Stimulated activated CD8-positive, alpha-beta memory T cell treated with anti-CD3 and anti-CD28 coated beads, Interleukin-15, amount 100 ng/mL, for 48 hours (primary cell): ENCODE results near the gene TNIK.
"Not testable (repeated sequence)": the region's sequence is repeated elsewhere in the genome, so short reads cannot be mapped to it uniquely, and the experiment has no call there.

Experiments used
- DNase-seq, 2 donors: peaks; one replicate each; pipeline ENCODE4 v3.0.0-alpha.2; 2020; ENCODE audit warnings: low read depth in 2 of 2

Gene TNIK

DNA sequence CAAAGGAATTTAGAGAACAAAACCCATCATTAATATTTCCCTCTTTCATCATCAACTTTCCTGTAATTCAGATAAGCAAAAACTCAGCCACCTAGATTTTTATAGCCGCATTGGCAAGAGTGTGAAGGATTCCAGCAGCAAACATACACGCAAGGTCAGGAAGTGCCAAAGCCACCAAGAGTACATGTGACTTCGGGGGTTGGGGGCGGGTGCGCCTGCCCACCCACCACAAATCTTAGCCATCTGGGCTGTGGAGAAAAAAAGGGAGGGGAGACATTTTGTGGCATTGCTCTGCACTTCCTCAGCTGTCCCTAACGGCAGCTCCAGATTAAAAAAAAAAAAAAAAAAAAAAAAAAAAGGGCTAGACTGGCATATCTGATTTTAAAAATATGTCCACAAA, 148.4 kb downstream of the TNIK start:
- no peak for DNase-seq

DNA sequence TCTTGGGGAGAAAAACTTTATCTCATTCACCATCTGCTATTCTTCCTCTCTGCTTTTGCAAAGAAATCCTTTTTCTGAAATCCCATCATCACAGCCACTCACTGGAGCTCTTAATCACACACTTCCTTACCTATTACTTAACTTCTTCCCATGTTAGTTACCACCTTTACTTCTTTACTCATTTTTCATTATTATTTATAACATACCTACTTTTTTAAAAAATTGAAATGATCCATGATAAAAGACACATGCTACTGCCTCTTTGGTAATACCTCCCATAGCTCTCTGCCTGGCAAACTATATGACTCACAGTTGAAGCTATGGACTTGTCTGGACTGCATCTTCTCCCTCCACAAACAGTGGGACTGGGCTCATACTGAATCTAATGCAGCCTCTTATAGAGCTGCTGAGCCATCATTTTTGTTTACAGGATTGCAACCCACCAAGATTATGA, 150.3 kb downstream of the TNIK start:
- DNase-seq, result no peak

DNA sequence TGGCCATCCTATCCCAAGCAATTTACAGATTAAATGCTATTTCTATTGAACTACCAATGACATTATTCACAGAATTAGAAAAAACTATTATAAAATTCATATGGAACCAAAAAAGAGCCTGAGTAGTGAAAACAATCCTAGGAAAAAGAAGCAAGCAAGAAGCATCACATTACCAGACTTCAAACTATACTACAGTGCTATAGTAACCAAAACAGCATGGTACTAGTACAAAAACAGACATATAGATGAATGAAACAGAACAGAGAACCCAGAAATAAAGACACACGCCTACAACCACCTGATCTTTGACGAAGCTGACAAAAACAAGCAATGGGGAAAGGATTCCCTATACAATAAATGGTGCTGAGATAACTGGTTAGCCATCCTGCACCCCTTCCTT, 152.2 kb downstream of the TNIK start:
- DNase-seq, result no peak

DNA sequence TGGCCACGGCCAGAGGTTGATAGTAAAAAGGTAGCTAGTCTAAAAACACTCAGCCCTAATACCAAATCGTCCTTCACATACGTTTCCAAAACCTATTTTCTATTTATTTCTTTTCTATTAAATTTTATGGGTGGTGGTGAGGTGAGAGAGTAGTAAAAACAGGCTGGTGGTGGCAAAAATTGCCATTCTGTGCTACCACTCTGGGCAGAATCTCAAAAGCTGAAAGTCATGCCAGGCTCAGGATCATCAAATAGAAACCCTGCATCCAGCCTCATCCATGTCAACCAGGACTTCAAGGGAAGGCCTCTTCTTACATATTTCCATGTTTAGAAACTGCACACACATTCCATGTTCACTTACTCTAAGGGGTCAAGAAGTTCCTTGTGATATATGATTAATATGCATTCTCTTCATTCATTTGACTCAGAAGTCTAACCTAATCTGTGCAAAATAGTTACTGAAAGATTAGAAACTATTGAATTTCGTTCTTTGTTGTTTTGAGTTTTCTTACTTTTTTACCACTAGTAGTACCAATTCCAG, 153.1 kb downstream of the TNIK start:
- no peak for DNase-seq

DNA sequence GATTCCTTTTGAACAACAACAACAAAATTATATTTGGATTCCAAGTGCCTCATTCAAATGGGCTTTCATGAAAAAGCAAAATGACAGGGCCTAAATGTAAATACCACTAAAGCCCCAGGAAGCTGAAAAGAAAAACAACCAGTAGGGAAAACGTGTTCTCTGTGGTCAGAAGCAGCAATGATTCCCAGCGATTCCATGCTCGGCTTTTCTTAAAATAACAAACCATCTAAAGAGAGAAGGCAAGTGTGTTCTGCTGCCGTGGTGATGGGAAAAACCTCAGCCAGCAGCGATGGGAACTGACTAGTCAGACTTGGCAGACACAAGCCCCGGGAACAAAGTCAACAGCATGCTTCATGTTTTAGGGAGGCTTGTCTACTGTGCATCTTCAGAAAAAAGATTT, 153.6 kb downstream of the TNIK start:
- DNase-seq, result no peak

DNA sequence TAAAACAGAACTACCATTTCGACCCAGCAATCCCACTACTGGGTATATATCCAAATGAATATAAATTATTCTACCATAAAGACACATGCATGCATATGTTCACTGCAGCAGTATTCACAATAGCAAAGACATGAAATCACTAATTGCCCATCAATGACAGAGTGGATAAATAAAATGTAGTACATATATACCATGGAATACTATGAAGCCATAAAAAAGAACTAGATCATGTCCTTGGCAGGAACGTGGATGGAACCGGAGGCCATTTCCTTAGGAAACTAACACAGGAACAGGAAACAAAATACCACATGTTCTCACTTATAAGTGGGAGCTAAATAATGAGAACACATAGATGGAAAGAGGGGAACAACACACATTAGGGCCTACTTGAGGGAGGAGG, 154.4 kb downstream of the TNIK start:
- not testable (repeated sequence) for DNase-seq

DNA sequence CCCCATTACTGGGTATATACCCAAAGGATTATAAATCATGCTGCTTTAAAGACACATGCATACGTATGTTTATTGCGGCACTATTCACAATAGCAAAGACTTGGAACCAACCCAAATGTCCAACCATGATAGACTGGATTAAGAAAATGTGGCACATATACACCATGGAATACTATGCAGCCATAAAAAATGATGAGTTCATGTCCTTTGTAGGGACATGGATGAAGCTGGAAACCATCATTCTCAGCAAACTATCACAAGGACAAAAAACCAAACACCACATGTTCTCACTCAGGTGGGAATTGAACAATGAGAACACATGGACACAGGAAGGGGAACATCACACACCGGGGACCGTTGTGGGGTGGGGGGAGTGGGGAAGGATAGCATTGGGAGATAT, 155.7 kb downstream of the TNIK start:
- DNase-seq, result not testable (repeated sequence)

DNA sequence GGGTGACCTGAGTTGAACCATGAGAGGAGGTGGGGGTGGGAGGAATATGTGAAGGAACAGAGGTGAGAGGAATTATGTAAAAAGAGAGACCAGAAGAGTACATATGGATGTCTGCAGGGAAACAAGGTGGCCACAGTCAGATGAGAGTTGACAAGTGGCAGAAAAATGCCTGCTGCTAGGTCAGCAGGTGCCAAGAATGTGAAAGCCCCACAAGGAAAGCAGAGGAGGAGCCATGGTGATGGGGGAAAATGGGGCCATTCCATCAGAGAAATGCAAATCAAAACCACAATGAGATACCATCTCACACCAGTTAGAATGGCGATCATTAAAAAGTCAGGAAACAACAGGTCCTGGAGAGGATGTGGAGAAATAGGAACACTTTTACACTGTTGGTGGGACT, 156.2 kb downstream of the TNIK start:
- DNase-seq, result not testable (repeated sequence)

DNA sequence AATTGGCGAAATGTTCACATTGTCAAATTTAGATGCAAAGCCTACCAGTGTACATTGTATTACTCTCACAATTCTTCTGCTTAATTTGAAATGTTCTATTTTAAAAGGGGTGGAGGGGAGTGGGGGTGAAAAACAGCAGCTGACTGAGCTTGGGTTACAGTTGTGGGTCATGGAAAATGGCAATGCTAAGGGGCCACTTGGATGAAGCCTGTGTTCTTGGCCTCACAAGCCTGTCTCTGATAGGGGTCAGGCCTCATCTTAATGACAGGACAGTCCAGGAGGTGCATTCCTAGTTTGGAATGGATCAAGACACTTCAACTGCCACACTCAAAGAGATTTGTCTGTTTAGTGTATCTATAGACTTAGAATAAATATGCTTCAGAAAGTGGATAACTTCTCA, 158.2 kb downstream of the TNIK start:
- no peak for DNase-seq

DNA sequence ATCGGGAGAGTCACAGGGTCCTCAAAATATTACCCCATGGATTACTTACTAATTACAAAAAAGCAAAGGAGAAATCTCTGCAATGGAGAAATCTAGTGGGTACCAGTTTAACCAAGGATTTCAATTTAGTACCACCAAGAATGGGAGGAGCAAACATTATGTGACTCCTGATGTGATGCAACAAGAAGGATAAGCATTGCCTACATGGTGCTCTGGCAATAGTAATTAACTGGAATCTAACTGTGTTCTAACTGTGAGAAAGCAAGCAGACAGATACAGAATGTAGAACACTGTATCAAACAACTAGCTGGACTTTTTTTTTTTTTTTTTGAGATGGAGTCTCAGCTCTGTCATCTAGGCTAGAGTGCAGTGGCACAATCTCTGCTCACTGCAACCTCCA, 159.2 kb downstream of the TNIK start:
- no peak for DNase-seq

DNA sequence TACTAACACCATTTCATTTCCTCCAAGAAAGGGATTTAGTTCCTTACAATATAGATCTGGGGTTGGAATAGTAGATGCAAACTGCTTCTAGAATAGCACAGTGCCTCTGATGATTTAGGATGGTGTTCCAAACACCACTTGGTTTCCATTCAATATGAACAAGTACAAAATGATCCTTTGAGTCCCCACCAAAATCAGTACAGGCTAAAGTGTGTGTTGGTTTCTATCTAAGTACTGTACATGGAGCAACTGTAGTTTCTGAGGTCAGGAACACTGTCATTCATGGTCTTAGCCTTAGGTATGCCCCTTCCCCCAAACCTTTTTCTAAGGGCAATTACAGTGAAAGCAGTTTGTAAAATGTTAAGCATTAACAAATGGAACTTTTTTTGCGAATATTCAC, 162.3 kb downstream of the TNIK start:
- no peak for DNase-seq

DNA sequence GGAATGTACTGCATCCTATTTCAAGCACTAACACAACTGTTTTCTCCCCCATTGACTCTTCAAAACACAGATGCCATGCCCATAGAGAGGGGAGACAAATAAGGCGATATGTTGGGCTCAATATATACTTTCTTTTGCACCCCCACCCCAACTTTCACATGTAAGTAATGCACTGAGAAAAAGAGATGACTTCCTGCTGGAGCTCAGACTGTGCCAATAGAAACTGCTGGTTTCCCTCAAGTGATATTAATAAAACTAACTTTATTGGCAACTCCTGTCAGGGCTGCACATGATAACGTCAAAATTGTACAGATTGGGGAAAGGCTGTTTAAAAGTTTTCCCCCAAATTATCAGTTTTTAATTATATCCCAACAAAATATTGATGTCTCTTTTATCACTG, 163.0 kb downstream of the TNIK start:
- DNase-seq, result no peak

DNA sequence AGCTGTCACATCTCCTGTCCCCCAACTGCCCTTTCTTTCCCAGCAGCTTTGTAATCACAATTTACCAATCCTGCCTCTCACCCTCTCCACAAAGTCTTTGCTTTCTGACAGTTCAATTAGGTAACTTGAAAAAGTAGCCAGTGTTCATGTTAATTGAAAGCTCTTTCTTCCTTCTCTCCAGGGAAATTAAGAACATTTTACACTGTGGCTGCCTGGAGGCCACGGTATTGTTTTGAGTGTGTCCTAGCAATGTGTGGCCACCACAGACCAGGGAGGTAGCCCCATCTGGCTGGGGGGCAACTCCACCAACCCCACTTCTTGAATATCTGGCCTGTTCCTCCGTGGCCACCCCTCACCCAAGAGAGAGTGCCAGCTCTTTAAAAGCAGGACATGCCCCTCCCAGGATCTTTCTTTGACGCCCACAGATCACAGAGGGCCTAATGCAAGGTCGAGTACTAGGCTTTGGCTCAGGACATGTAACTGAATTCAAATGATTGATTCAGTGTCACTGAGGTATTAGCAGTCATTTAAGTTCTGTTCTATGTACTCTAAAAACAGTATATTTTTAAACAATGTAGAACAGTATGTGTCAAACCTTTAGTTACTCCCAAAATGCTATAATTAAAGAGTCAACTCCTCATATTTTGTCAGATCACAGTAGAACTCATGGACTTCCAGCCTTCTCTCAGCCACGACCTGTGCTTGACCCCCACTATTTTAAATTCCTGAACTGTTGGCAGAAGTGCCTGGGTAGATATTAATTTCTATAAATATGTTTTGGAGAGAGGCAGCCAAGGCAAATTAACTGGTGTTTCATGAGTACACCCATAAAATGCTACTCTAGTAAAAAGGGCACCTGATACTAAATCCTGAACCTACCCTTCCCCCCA, 164.5 kb downstream of the TNIK start:
- no peak for DNase-seq

DNA sequence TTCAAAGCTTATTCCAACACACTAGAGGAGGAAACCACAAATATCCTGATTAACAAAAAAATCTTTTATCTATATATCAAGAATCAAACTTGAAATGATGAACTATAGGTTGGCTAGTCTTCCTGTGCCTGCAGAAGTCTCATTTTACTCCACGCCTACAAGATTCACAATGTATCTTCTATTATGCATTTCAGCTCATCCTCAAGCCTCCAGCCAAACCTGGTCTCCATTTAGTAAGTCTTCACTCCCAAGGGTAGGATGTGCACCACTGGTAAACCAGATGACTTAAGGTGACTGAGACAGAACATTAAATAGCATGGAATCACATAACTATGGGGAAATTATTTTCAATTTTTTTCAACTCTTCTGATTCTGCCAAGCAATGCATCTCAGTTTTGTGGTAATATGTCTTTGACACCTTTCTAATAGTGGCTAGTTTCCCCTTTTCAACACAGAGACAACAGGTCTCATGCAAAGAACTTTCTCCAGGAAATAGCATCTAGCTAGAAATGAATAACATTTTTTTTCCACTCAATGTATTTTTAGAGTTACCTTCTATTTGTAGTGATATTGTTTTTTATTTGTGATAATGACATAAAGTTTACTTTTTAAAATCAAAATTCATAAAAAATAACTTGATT, 166.9 kb downstream of the TNIK start:
- no peak for DNase-seq

DNA sequence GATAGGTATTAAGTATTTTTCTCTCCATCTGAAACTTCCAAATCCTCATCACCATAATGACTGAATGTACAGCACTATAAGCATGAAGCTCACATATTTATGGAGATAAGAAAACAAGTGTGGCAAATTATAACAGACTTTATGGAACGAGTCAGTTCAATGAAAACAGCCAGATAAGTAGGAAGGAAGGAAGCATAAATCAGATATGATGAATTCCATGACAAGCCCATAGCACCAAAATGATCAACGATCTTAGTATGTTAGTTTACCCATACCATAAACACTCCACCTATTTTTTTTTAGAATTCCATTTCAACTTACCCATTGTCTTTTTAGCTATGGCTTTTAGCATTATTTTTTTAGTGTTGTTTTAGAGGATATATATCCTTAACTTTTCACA, 169.5 kb downstream of the TNIK start:
- no peak for DNase-seq

DNA sequence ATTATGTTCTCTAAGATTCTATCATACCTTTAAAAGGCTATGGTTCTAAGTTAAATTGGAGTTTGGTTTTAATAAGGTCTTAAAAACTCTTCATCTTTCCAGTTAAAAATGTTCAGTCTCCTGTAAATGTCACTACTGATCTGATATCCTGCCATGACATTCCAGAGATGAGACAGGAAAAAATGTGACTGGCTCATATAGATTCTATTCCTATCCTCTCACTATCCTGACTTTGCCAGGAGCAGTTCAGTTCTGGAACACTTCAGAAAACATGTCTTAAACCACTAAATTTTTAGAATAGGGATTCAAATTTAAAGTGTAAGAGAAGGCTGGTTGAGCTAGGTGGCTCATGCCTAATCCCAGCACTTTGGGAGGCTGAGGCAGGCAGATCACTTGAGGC, 170.9 kb downstream of the TNIK start:
- DNase-seq, result no peak

DNA sequence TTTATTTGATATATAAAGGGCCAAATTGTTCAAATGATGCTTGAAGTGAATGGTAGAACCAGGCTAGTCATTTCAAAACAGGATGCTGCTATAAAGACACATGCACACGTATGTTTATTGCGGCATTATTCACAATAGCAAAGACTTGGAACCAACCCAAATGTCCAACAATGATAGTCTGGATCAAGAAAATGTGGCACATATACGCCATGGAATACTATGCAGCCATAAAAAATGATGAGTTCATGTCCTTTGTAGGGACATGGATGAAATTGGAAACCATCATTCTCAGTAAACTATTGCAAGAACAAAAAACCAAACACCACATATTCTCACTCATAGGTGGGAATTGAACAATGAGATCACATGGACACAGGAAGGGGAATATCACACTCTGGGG, 172.4 kb downstream of the TNIK start:
- not testable (repeated sequence) for DNase-seq

DNA sequence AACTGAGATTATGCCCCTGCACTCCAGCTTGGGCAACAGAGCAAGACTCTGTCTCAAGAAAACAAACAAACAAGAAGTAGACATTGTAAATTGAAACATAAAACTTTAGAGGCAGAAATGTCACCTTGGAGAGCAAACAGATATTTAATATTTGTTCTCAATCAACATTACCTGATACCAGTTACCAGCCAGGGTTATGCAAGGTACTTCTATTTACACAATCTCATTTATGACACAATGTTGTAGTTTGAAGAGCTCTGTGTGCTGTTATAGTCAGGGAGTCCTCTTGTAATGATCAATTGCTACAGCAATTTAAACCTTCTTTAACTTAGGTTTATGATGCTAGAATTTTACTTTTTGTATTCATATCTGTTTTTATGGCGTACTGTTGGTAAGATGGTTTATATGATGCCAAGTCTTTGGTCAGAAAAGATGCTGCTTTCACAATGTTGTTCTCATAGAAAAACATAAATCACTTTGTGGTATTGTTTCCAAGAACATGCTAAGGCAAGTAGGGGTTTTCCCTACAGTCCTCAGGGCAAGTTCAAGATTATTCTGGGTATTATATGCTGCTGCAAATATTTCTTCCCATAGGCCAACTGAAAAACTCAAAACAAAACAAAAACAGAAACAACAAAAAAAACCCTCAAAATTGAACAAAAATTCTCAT, 173.5 kb downstream of the TNIK start:
- DNase-seq, result no peak

DNA sequence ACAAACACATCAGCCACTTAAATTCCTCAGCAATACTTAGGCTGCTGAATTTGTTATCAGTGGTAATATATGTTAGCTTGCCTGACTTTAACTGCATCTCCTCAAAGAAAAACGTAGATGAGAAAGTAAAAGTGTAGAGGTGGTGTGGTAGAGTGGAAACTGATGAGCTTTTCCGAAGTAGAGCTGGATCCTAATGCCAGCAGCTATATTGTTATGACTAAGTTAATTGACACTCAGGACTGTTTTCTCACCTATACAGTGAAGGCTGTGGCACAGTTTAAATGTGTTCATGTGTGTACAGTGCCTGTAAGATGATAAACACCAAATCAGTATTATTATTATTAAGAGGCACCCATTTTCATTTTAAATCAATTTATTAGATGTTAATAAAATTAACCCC, 174.9 kb downstream of the TNIK start:
- no peak for DNase-seq

DNA sequence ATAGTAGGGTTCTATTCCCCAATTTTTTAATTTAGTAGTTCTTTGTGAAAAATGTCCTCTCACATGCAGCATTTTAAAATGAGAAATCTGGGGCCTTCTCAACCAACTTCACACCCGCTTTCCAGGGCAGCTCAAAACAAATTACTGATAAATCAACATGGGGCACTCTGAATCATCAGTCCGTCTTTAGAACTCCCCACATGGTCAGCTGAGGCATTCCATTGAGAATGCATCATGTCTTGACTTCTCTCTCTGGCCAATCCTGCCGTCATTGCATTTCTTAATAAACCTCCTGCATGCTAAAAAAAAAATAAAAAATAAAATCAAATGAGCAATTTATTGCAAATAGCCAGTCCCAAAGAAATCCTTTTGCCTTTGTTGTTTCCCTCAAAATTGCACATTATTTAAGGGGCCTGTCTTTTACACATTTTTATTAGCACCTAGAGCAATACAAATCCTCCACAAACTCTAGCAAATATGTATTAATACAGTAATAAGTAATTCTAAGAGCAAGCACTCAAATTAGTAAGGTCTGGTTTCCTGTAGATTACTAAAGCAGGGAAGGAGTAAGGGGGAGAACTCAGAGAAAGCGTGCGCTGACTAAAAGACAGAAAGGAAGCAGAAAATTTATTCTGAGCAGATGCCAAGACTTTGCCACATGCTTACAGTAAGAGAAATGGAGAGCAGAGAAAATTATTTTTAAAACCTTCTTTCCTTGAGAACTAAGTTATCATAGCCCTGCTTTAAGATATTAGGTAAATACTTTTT, 175.7 kb downstream of the TNIK start:
- DNase-seq, result no peak

DNA sequence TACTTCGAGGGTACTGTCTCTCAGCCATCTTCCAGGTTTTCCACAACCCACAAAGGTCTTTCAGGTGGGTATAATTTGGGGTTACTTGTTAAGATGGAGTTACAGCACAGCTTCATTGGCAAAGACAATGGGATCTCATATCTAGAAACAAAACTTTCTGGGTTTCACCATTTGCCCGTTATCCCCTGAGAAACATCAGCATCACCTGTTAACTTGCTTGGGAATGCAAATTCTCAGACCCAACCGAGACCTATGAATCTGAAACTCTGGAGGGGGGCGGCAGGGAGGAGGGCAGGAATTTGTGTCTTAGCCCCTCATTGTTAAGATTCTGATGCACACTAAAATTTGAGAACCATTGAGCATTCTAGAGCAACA, 176.4 kb downstream of the TNIK start:
- DNase-seq, result no peak
